ENCODE results near the gene FKBP9. TPM values are rescaled to one million over a fixed set of nuclear protein-coding genes. Genes with fewer than 3 reads are reported as not detected.
"Not testable (repeated sequence)": the region's sequence is repeated elsewhere in the genome, so short reads cannot be mapped to it uniquely, and the experiment has no call there.

FKBP9 gene
- total RNA-seq, 1 donor from 2014 or later: 157 TPM

GRCh38 chr7:32997956-32998355 lies 40.7 kb downstream of the FKBP9 start:
- not testable (repeated sequence) for FAIRE-seq; H3K27me3 ChIP-seq (ENCODE audit: insufficient read depth, low read length); H3K9me3 Mint-ChIP-seq (ENCODE audit: unreplicated experiment); H3K36me3 ChIP-seq (ENCODE audit: insufficient read depth, low read length); H3K4me3 ChIP-seq (ENCODE audit: insufficient read depth, low read depth, low read length); H3K27me3 Mint-ChIP-seq (ENCODE audit: low read depth, unreplicated experiment); H3K27ac ChIP-seq (ENCODE audit: low read depth, low read length); H3K79me2 ChIP-seq (ENCODE audit: insufficient read depth, low read length); H4K20me1 ChIP-seq (ENCODE audit: insufficient read depth, low read length); H3K36me3 Mint-ChIP-seq (ENCODE audit: low read depth, unreplicated experiment); DNase-seq (ENCODE audit: low read depth); H3K4me1 ChIP-seq (ENCODE audit: insufficient read depth, low read length); H3K9me3 ChIP-seq (ENCODE audit: insufficient read depth, low read depth, low read length)
- peak overlapping the region; percentile 68 for H3K4me2 ChIP-seq (ENCODE audit: low read length)
- peak overlapping the region; percentile 66 for H2AFZ ChIP-seq (ENCODE audit: low read depth, low read length)
- Mint-ChIP-seq H3K4me1 (ENCODE audit: low read depth, unreplicated experiment) (peaks cover 12% of the 10 kb centered on the region), H3K4me3 (ENCODE audit: unreplicated experiment) (peak overlapping the region; percentile 70), H3K27ac (ENCODE audit: unreplicated experiment) (peak overlapping the region; percentile 80)
- peak overlapping the region; percentile 68 for H3K9ac ChIP-seq (ENCODE audit: low read length)

- H2AFZ ChIP-seq (ENCODE audit: low read depth, low read length): peak overlapping the region; percentile 66
- H3K4me3 ChIP-seq (ENCODE audit: insufficient read depth, low read depth, low read length); H3K36me3 Mint-ChIP-seq (ENCODE audit: low read depth, unreplicated experiment); H3K4me1 ChIP-seq (ENCODE audit: insufficient read depth, low read length); H3K36me3 ChIP-seq (ENCODE audit: insufficient read depth, low read length); H3K9me3 Mint-ChIP-seq (ENCODE audit: unreplicated experiment); H3K9me3 ChIP-seq (ENCODE audit: insufficient read depth, low read depth, low read length); H4K20me1 ChIP-seq (ENCODE audit: insufficient read depth, low read length); H3K27me3 ChIP-seq (ENCODE audit: insufficient read depth, low read length); H3K27me3 Mint-ChIP-seq (ENCODE audit: low read depth, unreplicated experiment); H3K79me2 ChIP-seq (ENCODE audit: insufficient read depth, low read length): not testable (repeated sequence)
- Mint-ChIP-seq H3K4me3 (ENCODE audit: unreplicated experiment) (peak overlapping the region; percentile 70), H3K27ac (ENCODE audit: unreplicated experiment) (peak overlapping the region; percentile 80), H3K4me1 (ENCODE audit: low read depth, unreplicated experiment) (peaks cover 12% of the 10 kb centered on the region)
- FAIRE-seq (peak; percentile 32), DNase-seq (ENCODE audit: low read depth) (peak; percentile 87)
- H3K27ac ChIP-seq (ENCODE audit: low read depth, low read length): peak overlapping the region; percentile 41
- peak overlapping the region; percentile 68 for H3K4me2 ChIP-seq (ENCODE audit: low read length)
- peak overlapping the region; percentile 68 for H3K9ac ChIP-seq (ENCODE audit: low read length)
These were observed 41.3 kb downstream of the FKBP9 start for GRCh38 chr7:32998361-32999171.

- H3K27me3 Mint-ChIP-seq (ENCODE audit: low read depth, unreplicated experiment); H4K20me1 ChIP-seq (ENCODE audit: insufficient read depth, low read length); H3K27ac Mint-ChIP-seq (ENCODE audit: unreplicated experiment); H3K9me3 Mint-ChIP-seq (ENCODE audit: unreplicated experiment); H2AFZ ChIP-seq (ENCODE audit: low read depth, low read length); H3K9ac ChIP-seq (ENCODE audit: low read length); H3K4me3 Mint-ChIP-seq (ENCODE audit: unreplicated experiment); H3K27ac ChIP-seq (ENCODE audit: low read depth, low read length); H3K9me3 ChIP-seq (ENCODE audit: insufficient read depth, low read depth, low read length); H3K4me2 ChIP-seq (ENCODE audit: low read length); H3K36me3 ChIP-seq (ENCODE audit: insufficient read depth, low read length); DNase-seq (ENCODE audit: low read depth); H3K36me3 Mint-ChIP-seq (ENCODE audit: low read depth, unreplicated experiment); H3K79me2 ChIP-seq (ENCODE audit: insufficient read depth, low read length); H3K4me1 ChIP-seq (ENCODE audit: insufficient read depth, low read length); FAIRE-seq; H3K4me3 ChIP-seq (ENCODE audit: insufficient read depth, low read depth, low read length); H3K27me3 ChIP-seq (ENCODE audit: insufficient read depth, low read length): not testable (repeated sequence)
- H3K4me1 Mint-ChIP-seq (ENCODE audit: low read depth, unreplicated experiment): peaks cover 12% of the 10 kb centered on the region
These were observed 42.1 kb downstream of the FKBP9 start for GRCh38 chr7:32999380-32999779.

GRCh38 chr7:33003111-33003510 lies 45.9 kb downstream of the FKBP9 start:
- not testable (repeated sequence) for H3K79me2 ChIP-seq (ENCODE audit: insufficient read depth, low read length); H3K9ac ChIP-seq (ENCODE audit: low read length); FAIRE-seq; H3K27me3 Mint-ChIP-seq (ENCODE audit: low read depth, unreplicated experiment); H3K9me3 ChIP-seq (ENCODE audit: insufficient read depth, low read depth, low read length); H3K27ac ChIP-seq (ENCODE audit: low read depth, low read length); H3K27me3 ChIP-seq (ENCODE audit: insufficient read depth, low read length); H3K4me1 Mint-ChIP-seq (ENCODE audit: low read depth, unreplicated experiment); H3K27ac Mint-ChIP-seq (ENCODE audit: unreplicated experiment); H2AFZ ChIP-seq (ENCODE audit: low read depth, low read length); DNase-seq (ENCODE audit: low read depth); H3K4me3 ChIP-seq (ENCODE audit: insufficient read depth, low read depth, low read length); H3K4me3 Mint-ChIP-seq (ENCODE audit: unreplicated experiment); H3K36me3 ChIP-seq (ENCODE audit: insufficient read depth, low read length); H3K4me1 ChIP-seq (ENCODE audit: insufficient read depth, low read length); H3K9me3 Mint-ChIP-seq (ENCODE audit: unreplicated experiment); H3K4me2 ChIP-seq (ENCODE audit: low read length); H4K20me1 ChIP-seq (ENCODE audit: insufficient read depth, low read length)
- H3K36me3 Mint-ChIP-seq (ENCODE audit: low read depth, unreplicated experiment): peaks cover 15% of the 10 kb centered on the region

GRCh38 chr7:33004104-33004616 lies 46.9 kb downstream of the FKBP9 start:
- not testable (repeated sequence) for H3K4me1 ChIP-seq (ENCODE audit: insufficient read depth, low read length); H3K9me3 ChIP-seq (ENCODE audit: insufficient read depth, low read depth, low read length); H3K9ac ChIP-seq (ENCODE audit: low read length); H3K36me3 ChIP-seq (ENCODE audit: insufficient read depth, low read length); H4K20me1 ChIP-seq (ENCODE audit: insufficient read depth, low read length); H3K79me2 ChIP-seq (ENCODE audit: insufficient read depth, low read length); H3K9me3 Mint-ChIP-seq (ENCODE audit: unreplicated experiment); H3K4me2 ChIP-seq (ENCODE audit: low read length); H3K4me1 Mint-ChIP-seq (ENCODE audit: low read depth, unreplicated experiment); FAIRE-seq; H3K27ac Mint-ChIP-seq (ENCODE audit: unreplicated experiment); H3K27me3 Mint-ChIP-seq (ENCODE audit: low read depth, unreplicated experiment); H3K4me3 ChIP-seq (ENCODE audit: insufficient read depth, low read depth, low read length); H3K27ac ChIP-seq (ENCODE audit: low read depth, low read length); H3K27me3 ChIP-seq (ENCODE audit: insufficient read depth, low read length); H3K4me3 Mint-ChIP-seq (ENCODE audit: unreplicated experiment); H2AFZ ChIP-seq (ENCODE audit: low read depth, low read length); DNase-seq (ENCODE audit: low read depth)
- peaks cover 15% of the 10 kb centered on the region for H3K36me3 Mint-ChIP-seq (ENCODE audit: low read depth, unreplicated experiment)

- FAIRE-seq; H4K20me1 ChIP-seq (ENCODE audit: insufficient read depth, low read length); H3K4me3 ChIP-seq (ENCODE audit: insufficient read depth, low read depth, low read length); H3K27me3 ChIP-seq (ENCODE audit: insufficient read depth, low read length); H3K79me2 ChIP-seq (ENCODE audit: insufficient read depth, low read length); H3K4me3 Mint-ChIP-seq (ENCODE audit: unreplicated experiment); H3K4me2 ChIP-seq (ENCODE audit: low read length); H3K9ac ChIP-seq (ENCODE audit: low read length); H3K27ac Mint-ChIP-seq (ENCODE audit: unreplicated experiment); H3K27me3 Mint-ChIP-seq (ENCODE audit: low read depth, unreplicated experiment); H3K36me3 ChIP-seq (ENCODE audit: insufficient read depth, low read length); H3K27ac ChIP-seq (ENCODE audit: low read depth, low read length); H3K9me3 Mint-ChIP-seq (ENCODE audit: unreplicated experiment); H3K9me3 ChIP-seq (ENCODE audit: insufficient read depth, low read depth, low read length); H3K4me1 ChIP-seq (ENCODE audit: insufficient read depth, low read length); H2AFZ ChIP-seq (ENCODE audit: low read depth, low read length); H3K4me1 Mint-ChIP-seq (ENCODE audit: low read depth, unreplicated experiment); DNase-seq (ENCODE audit: low read depth): not testable (repeated sequence)
- H3K36me3 Mint-ChIP-seq (ENCODE audit: low read depth, unreplicated experiment): peaks cover 15% of the 10 kb centered on the region
These were observed 48.0 kb downstream of the FKBP9 start for GRCh38 chr7:33005193-33005592.

Measured in astrocyte (in vitro differentiated cells and primary cell).